Right lobe of liver (tissue), 6 donors: ENCODE measurements around the gene RELB. TPM values are rescaled to one million over a fixed set of nuclear protein-coding genes. Genes with fewer than 3 reads are reported as not detected.
A peak's percentile ranks its signal among the peaks of the same experiment; 100 is the strongest.

Source experiments
- ATAC-seq, 4 donors: fragments of 200-7000 bp; cut with Tn5 transposase; one replicate each; pipeline ENCODE4 v1.9.1; 2020; ENCODE audit warnings: mild to moderate bottlenecking in 4 of 4, moderate library complexity in 4 of 4
- DNase-seq, 3 donors: peaks; one replicate each; pipeline ENCODE4 v3.0.0-alpha.2; 2020
- H3K27ac ChIP-seq, 3 donors: fragments of 200-600 bp; one replicate each; pipeline ENCODE4 v1.8.0; 2022
- H3K27me3 ChIP-seq, 2 donors: fragments of 200-600 bp; one replicate each; pipeline ENCODE4 v1.8.0; 2022
- H3K36me3 ChIP-seq, 4 donors: fragments of 200-600 bp; sonication (generic) in 1 of 4; one replicate each; pipeline versions ENCODE4 v1.5.1 to v1.8.0; 2017 to 2022; ENCODE audit warnings: control low read depth in 1 of 4
- H3K4me1 ChIP-seq, 4 donors: fragments of 200-600 bp; sonication (generic) in 1 of 4; one replicate each; pipeline versions ENCODE4 v1.5.1 to v1.8.0; 2017 to 2022; ENCODE audit warnings: control low read depth in 1 of 4
- H3K4me3 ChIP-seq, 3 donors: fragments of 200-600 bp; one replicate each; pipeline ENCODE4 v1.8.0; 2022
- H3K9me3 ChIP-seq, 4 donors: fragments of 200-600 bp; sonication (generic) in 1 of 4; one replicate each; pipeline versions ENCODE4 v1.5.1 to v1.8.0; 2017 to 2022; ENCODE audit warnings: control low read depth in 1 of 4
- CTCF ChIP-seq, 4 donors: fragments of 200-600 bp in 3 of 4; fragments of 450-650 bp in 1 of 4; IDR thresholded peaks; one replicate each; pipeline versions ENCODE4 v1.5.1 to v1.8.0; 2016 to 2022; ENCODE audit warnings: antibody characterized with exemption in 4 of 4, mild to moderate bottlenecking in 2 of 4
- POLR2A ChIP-seq: fragments of 450-650 bp; IDR thresholded peaks from one replicate; pipeline ENCODE4 v1.6.1; 2017; ENCODE audit warnings: antibody characterized with exemption, mild to moderate bottlenecking
- WGBS: methylation state at CpG from one replicate; pipeline ENCODE4 v1.1.6; 2018; ENCODE audit warnings: low coverage, low lambda C conversion rate; ENCODE audit not compliant: insufficient coverage; ENCODE audit errors: missing lambda C conversion rate; 5-methylcytosine and 5-hydroxymethylcytosine counted together
- intact Hi-C, 2 donors: fragments of 100-400 bp; cut with DNase I; formaldehyde crosslinking; loops; one replicate each; pipeline versions ENCODE4 v1.11.2 to v1.14.1; 2022
- total RNA-seq, 6 experiments: library from RNA; depleted of rRNA in 2 of 6; stranded (reverse); fragments of >200 nt in 2 of 6; fragmentation: NEBNext Ultra II Directional in 3 of 6; extraction: Animal tissue kit (Norgen Biotek cat#: 25700) in 3 of 6; gene quantifications; one replicate each; pipeline versions ENCODE4 v1.1.0 to v1.2.4, GENCODE V29; 2016 to 2023
- donor health status: DM: no; HTN: yes; CAD: no.
- donor health status: DM: no; HTN: no; CAD: no.
- donor health status: DM: no; HTN: no; CAD: no.
- donor health status: DM: no; HTN: yes; CAD: no.
- donor health status: DM: no; HTN: yes; CAD: no.

Gene RELB
- total RNA-seq, 6 experiments from 2014 or later = 1.2 to 21.4 (median 7.2) TPM

- Histone ChIP-seq H3K4me1 (peaks cover 0 to 40% (median 8%) of the 10 kb centered on the region in 4 donors), H3K4me3 (peak overlapping the region; percentile 96 to 100 (median 99)), H3K36me3 (no peaks in the 10 kb centered on the region), H3K9me3 (no peaks in the 10 kb centered on the region), H3K27ac (peak overlapping the region; percentile 64 to 93 (median 81)), H3K27me3 (no peaks in the 10 kb centered on the region)
- intact Hi-C loops = no loop called here
- DNase-seq (no peak), ATAC-seq (peak in 1 of 4 donors; percentile 6)
- TF ChIP-seq CTCF (IDR thresholded peaks at IDR 0.05) = no peak
- TF ChIP-seq POLR2A = no peak
- 6% methylated on average over 10 of the region's 40 CpGs for WGBS
Measured at GRCh38 chr19:44955505-44956439, 45.5 kb upstream of the RELB start.

GRCh38 chr19:44957526-44957925, 43.7 kb upstream of the RELB start:
- H3K9me3 ChIP-seq = no peaks in the 10 kb centered on the region
- ATAC-seq (no peak), DNase-seq (no peak)
- H3K27me3 ChIP-seq = no peaks in the 10 kb centered on the region
- TF ChIP-seq CTCF (IDR thresholded peaks at IDR 0.05) = no peak
- no peak for TF ChIP-seq POLR2A
- peaks cover 0 to 11% (median 0%) of the 10 kb centered on the region in 4 donors for H3K36me3 ChIP-seq
- no peak overlapping the region for H3K27ac ChIP-seq
- no peak overlapping the region for H3K4me3 ChIP-seq
- 67% methylated on average over 3 of the region's 7 CpGs for WGBS
- intact Hi-C loops = no loop called here
- peaks cover 0 to 29% (median 8%) of the 10 kb centered on the region in 4 donors for H3K4me1 ChIP-seq

GRCh38 chr19:44958090-44958489, 43.2 kb upstream of the RELB start:
- peaks cover 0 to 29% (median 8%) of the 10 kb centered on the region in 4 donors for H3K4me1 ChIP-seq
- no peaks in the 10 kb centered on the region for H3K27me3 ChIP-seq
- 85% methylated on average over 4 of the region's 9 CpGs for WGBS
- no peak overlapping the region for H3K27ac ChIP-seq
- DNase-seq (no peak), ATAC-seq (no peak)
- intact Hi-C loops = no loop called here
- TF ChIP-seq CTCF (IDR thresholded peaks at IDR 0.05) (no peak), POLR2A (no peak)
- no peak overlapping the region for H3K4me3 ChIP-seq
- peaks cover 0 to 15% (median 0%) of the 10 kb centered on the region in 4 donors for H3K36me3 ChIP-seq
- H3K9me3 ChIP-seq = no peaks in the 10 kb centered on the region

- H3K27ac ChIP-seq = no peak overlapping the region
- H3K4me1 ChIP-seq = peaks cover 0 to 19% (median 6%) of the 10 kb centered on the region in 4 donors
- intact Hi-C loops = no loop called here
- 80% methylated on average over 5 of the region's 5 CpGs for WGBS
- no peaks in the 10 kb centered on the region for H3K9me3 ChIP-seq
- H3K27me3 ChIP-seq = no peaks in the 10 kb centered on the region
- H3K36me3 ChIP-seq = peaks cover 0 to 28% (median 5%) of the 10 kb centered on the region in 4 donors
- H3K4me3 ChIP-seq = no peak overlapping the region
- DNase-seq (no peak), ATAC-seq (no peak)
- TF ChIP-seq POLR2A = no peak
- TF ChIP-seq CTCF (IDR thresholded peaks at IDR 0.05) = no peak
Measured at GRCh38 chr19:44959691-44960090, 41.6 kb upstream of the RELB start.
